ENCODE measurements around the gene JPT1. TPM values are rescaled to one million over a fixed set of nuclear protein-coding genes. Genes with fewer than 3 reads are reported as not detected.
"Not testable (repeated sequence)": the region's sequence is repeated elsewhere in the genome, so short reads cannot be mapped to it uniquely, and the experiment has no call there.

JPT1 gene
- 100 to 1,000 TPM; 212 to 220 TPM for total RNA-seq
- long read RNA-seq, partial matches to known transcripts: 0 of 4 reads
- long read RNA-seq, other reads (novel, unspliced or antisense): 4 of 4 reads

- ATAC-seq: peak; percentile 91
- intact Hi-C loops (cut with DNase I, micrococcal nuclease): no loop called here
These were observed at the start of gene JPT1 for GRCh38 chr17:75154195-75155106. JPT1 (minus strand) TSS chr17:75154512; CDS start chr17:75154397, 115 bp downstream.

GRCh38 chr17:75199886-75200618 is 45.7 kb upstream of the JPT1 start:
- no peak for ATAC-seq
- no peak for DNase-seq
- intact Hi-C loops (cut with DNase I, micrococcal nuclease): loop anchor here in 1 of 2 donors (10.0 kb wide), 1 partner anchor 85 kb away; no protein-coding TSS in a partner anchor

More at GRCh38 chr17:75154195-75155106, at the start of gene JPT1:
- peak; percentile 99 for DNase-seq

- intact Hi-C loops (cut with DNase I, micrococcal nuclease): no loop called here
- DNase-seq (no peak), ATAC-seq (no peak)
These were observed 40.6 kb upstream of the JPT1 start for GRCh38 chr17:75194879-75195278.

- ATAC-seq: no peak
- DNase-seq: no peak
- intact Hi-C loops (cut with DNase I, micrococcal nuclease): no loop called here
These were observed 37.3 kb upstream of the JPT1 start for GRCh38 chr17:75191584-75191983.

- intact Hi-C loops (cut with DNase I, micrococcal nuclease): no loop called here
- no peak for ATAC-seq
These were observed 34.3 kb upstream of the JPT1 start for GRCh38 chr17:75188614-75189013.

GRCh38 chr17:75183999-75184884 is 29.9 kb upstream of the JPT1 start:
- ATAC-seq: no peak
- no peak for DNase-seq
- intact Hi-C loops (cut with DNase I, micrococcal nuclease): no loop called here

More at GRCh38 chr17:75188614-75189013, 34.3 kb upstream of the JPT1 start:
- no peak for DNase-seq

GRCh38 chr17:75182569-75183436 is 28.5 kb upstream of the JPT1 start, which contains the start of gene SUMO2:
SUMO2 (minus strand) TSS chr17:75182959; CDS start chr17:75182834, 125 bp downstream.
- DNase-seq (peak; percentile 94 to 97), ATAC-seq (peak; percentile 93)
- intact Hi-C loops (cut with DNase I, micrococcal nuclease): no loop called here

- ATAC-seq: peak; percentile 4
- DNase-seq: peak in 1 of 2 donors; percentile 36
- intact Hi-C loops (cut with DNase I, micrococcal nuclease): no loop called here
These were observed 27.9 kb upstream of the JPT1 start for GRCh38 chr17:75182319-75182568.

GRCh38 chr17:75181608-75182318 is 27.5 kb upstream of the JPT1 start:
- ATAC-seq: peak; percentile 1
- intact Hi-C loops (cut with DNase I, micrococcal nuclease): no loop called here

GRCh38 chr17:75181110-75181509 is 26.8 kb upstream of the JPT1 start:
- DNase-seq: no peak
- no peak for ATAC-seq
- intact Hi-C loops (cut with DNase I, micrococcal nuclease): no loop called here

More at GRCh38 chr17:75181608-75182318, 27.5 kb upstream of the JPT1 start:
- peak in 1 of 2 donors; percentile 59 for DNase-seq

- intact Hi-C loops (cut with DNase I, micrococcal nuclease): no loop called here
- DNase-seq (no peak), ATAC-seq (no peak)
These were observed 24.1 kb upstream of the JPT1 start for GRCh38 chr17:75178453-75178852.

- intact Hi-C loops (cut with DNase I, micrococcal nuclease): no loop called here
- ATAC-seq (no peak), DNase-seq (no peak)
These were observed 22.3 kb upstream of the JPT1 start for GRCh38 chr17:75176625-75177024.

- no peak for DNase-seq
- ATAC-seq: no peak
- intact Hi-C loops (cut with DNase I, micrococcal nuclease): loop anchor here in 1 of 2 donors (5.0 kb wide), 1 partner anchor 63 kb away; no protein-coding TSS in a partner anchor
These were observed 20.7 kb upstream of the JPT1 start for GRCh38 chr17:75174996-75175395.

GRCh38 chr17:75173526-75173925 is 19.2 kb upstream of the JPT1 start:
- ATAC-seq (no peak), DNase-seq (no peak)
- intact Hi-C loops (cut with DNase I, micrococcal nuclease): loop anchor here in 1 of 2 donors (5.0 kb wide), 1 partner anchor 61 kb away; no protein-coding TSS in a partner anchor

- no peak for ATAC-seq
- DNase-seq: no peak
- intact Hi-C loops (cut with DNase I, micrococcal nuclease): no loop called here
These were observed 14.7 kb upstream of the JPT1 start for GRCh38 chr17:75168998-75169397.

- intact Hi-C loops (cut with DNase I, micrococcal nuclease); DNase-seq; ATAC-seq: not testable (repeated sequence)
These were observed 10.3 kb upstream of the JPT1 start for GRCh38 chr17:75164606-75165005.

GRCh38 chr17:75163074-75163473 is 8.8 kb upstream of the JPT1 start:
- ATAC-seq (no peak), DNase-seq (no peak)
- intact Hi-C loops (cut with DNase I, micrococcal nuclease): no loop called here
